Measurements from ENCODE around the gene ITIH3. TPM values are rescaled to one million over a fixed set of nuclear protein-coding genes. Genes with fewer than 3 reads are reported as not detected.

Gene ITIH3
- total RNA-seq, 1 donor from 2014 or later: not detected

DNA sequence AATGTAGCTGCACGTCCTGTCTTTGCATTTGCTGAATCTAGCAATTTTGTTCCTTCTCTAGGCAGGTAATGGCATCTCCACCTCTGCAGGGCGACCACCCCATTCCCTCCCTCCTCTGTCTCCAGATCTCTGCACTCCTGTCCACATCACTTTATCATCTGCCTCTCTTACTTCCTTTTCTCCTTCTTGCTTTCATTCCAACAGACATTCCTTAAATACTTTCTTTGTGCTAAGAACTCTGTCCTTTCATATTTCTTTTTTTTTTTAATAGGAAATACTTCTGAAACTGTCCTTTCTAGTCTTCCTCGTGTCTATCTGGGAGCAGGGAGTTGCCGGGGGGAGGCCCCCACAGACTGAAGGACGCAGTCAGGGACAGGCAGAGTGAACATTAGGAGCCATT lies 7.2 kb downstream of the ITIH3 start:
- no peak for DNase-seq (ENCODE audit: low spot score)
- no peak overlapping the region for H3K4me2 ChIP-seq

GRCh38 chr3:52805270-52806039 lies 10.9 kb downstream of the ITIH3 start:
- Mint-ChIP-seq H3K36me3 (no peaks in the 10 kb centered on the region), H3K27ac (peak overlapping the region; percentile 46), H3K4me1 (no peaks in the 10 kb centered on the region), H3K27me3 (ENCODE audit: insufficient read depth, low read depth) (peaks cover 3% of the 10 kb centered on the region), H3K4me3 (no peak overlapping the region), H3K9me3 (no peaks in the 10 kb centered on the region)
- Histone ChIP-seq H3K4me1 (no peaks in the 10 kb centered on the region), H3K4me2 (no peak overlapping the region), H3K9ac (no peak overlapping the region), H3K9me3 (ENCODE audit: low read depth) (no peaks in the 10 kb centered on the region), H3K79me2 (ENCODE audit: low read depth) (no peaks in the 10 kb centered on the region), H3K27ac (no peak overlapping the region), H2AFZ (replicated peaks) (peak overlapping the region; percentile 63), H3K27me3 (no peaks in the 10 kb centered on the region), H3F3A (ENCODE audit: low read depth) (no peaks in the 10 kb centered on the region), H3K36me3 (no peaks in the 10 kb centered on the region), H4K20me1 (ENCODE audit: low read depth) (no peaks in the 10 kb centered on the region), H3K4me3 (no peak overlapping the region)
- no peak for DNase-seq (ENCODE audit: low spot score)
- TF ChIP-seq, protein P1, sequence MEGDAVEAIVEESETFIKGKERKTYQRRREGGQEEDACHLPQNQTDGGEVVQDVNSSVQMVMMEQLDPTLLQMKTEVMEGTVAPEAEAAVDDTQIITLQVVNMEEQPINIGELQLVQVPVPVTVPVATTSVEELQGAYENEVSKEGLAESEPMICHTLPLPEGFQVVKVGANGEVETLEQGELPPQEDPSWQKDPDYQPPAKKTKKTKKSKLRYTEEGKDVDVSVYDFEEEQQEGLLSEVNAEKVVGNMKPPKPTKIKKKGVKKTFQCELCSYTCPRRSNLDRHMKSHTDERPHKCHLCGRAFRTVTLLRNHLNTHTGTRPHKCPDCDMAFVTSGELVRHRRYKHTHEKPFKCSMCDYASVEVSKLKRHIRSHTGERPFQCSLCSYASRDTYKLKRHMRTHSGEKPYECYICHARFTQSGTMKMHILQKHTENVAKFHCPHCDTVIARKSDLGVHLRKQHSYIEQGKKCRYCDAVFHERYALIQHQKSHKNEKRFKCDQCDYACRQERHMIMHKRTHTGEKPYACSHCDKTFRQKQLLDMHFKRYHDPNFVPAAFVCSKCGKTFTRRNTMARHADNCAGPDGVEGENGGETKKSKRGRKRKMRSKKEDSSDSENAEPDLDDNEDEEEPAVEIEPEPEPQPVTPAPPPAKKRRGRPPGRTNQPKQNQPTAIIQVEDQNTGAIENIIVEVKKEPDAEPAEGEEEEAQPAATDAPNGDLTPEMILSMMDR (IDR thresholded peaks at IDR 0.05): no peak
- no peak for TF ChIP-seq EZH2 (IDR thresholded peaks at IDR 0.05)
- no peak for TF ChIP-seq EZH2phosphoT487 (IDR thresholded peaks at IDR 0.05)

More for the DNA sequence above, 7.2 kb downstream of the ITIH3 start:
- no peak overlapping the region for H3K4me3 Mint-ChIP-seq
- no peaks in the 10 kb centered on the region for H3K36me3 Mint-ChIP-seq
- no peak overlapping the region for H3K4me3 ChIP-seq
- no peak overlapping the region for H2AFZ ChIP-seq (replicated peaks)
- H3F3A ChIP-seq (ENCODE audit: low read depth): no peaks in the 10 kb centered on the region
- no peaks in the 10 kb centered on the region for H3K4me1 Mint-ChIP-seq
- H3K27me3 Mint-ChIP-seq (ENCODE audit: insufficient read depth, low read depth): no peaks in the 10 kb centered on the region
- H3K79me2 ChIP-seq (ENCODE audit: low read depth): no peaks in the 10 kb centered on the region
- no peak overlapping the region for H3K9ac ChIP-seq
- TF ChIP-seq EZH2 (IDR thresholded peaks at IDR 0.05): no peak
- TF ChIP-seq, protein P1 (IDR thresholded peaks at IDR 0.05): no peak
- TF ChIP-seq EZH2phosphoT487 (IDR thresholded peaks at IDR 0.05): no peak
- no peaks in the 10 kb centered on the region for H3K4me1 ChIP-seq
- H4K20me1 ChIP-seq (ENCODE audit: low read depth): no peaks in the 10 kb centered on the region
- H3K27ac Mint-ChIP-seq: no peak overlapping the region
- no peak overlapping the region for H3K27ac ChIP-seq
- no peaks in the 10 kb centered on the region for H3K27me3 ChIP-seq
- no peaks in the 10 kb centered on the region for H3K9me3 Mint-ChIP-seq
- H3K9me3 ChIP-seq (ENCODE audit: low read depth): no peaks in the 10 kb centered on the region
- no peaks in the 10 kb centered on the region for H3K36me3 ChIP-seq

DNA sequence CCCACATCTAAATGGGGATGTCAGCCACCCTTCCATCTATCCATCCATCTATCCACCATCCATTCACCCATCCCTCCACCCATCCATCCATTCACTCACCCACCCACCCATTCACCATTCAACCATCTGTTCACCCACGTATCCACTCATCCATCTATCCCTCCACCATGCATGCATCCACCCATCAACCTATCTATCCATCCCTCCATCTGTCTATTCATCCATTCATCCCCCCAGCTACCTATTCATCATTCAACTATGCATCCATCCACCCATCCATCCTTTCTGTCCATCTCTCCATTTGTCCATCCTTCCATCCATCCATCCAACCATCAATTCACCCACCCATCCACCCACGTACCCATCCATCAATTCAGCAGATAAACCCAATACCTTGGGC lies 14.6 kb downstream of the ITIH3 start:
- Histone ChIP-seq H3K27me3 (no peaks in the 10 kb centered on the region), H2AFZ (replicated peaks) (no peak overlapping the region), H3K79me2 (ENCODE audit: low read depth) (no peaks in the 10 kb centered on the region), H3K4me2 (no peak overlapping the region), H3K4me3 (no peak overlapping the region), H3K9me3 (ENCODE audit: low read depth) (no peaks in the 10 kb centered on the region), H3K27ac (no peak overlapping the region), H3K9ac (no peak overlapping the region), H3F3A (ENCODE audit: low read depth) (no peaks in the 10 kb centered on the region), H3K36me3 (no peaks in the 10 kb centered on the region), H3K4me1 (no peaks in the 10 kb centered on the region), H4K20me1 (ENCODE audit: low read depth) (no peaks in the 10 kb centered on the region)
- H3K27ac Mint-ChIP-seq: no peak overlapping the region
- no peaks in the 10 kb centered on the region for H3K36me3 Mint-ChIP-seq
- no peaks in the 10 kb centered on the region for H3K4me1 Mint-ChIP-seq
- no peak overlapping the region for H3K4me3 Mint-ChIP-seq
- H3K9me3 Mint-ChIP-seq: no peaks in the 10 kb centered on the region
- TF ChIP-seq, protein P1 (IDR thresholded peaks at IDR 0.05): no peak
- TF ChIP-seq EZH2 (IDR thresholded peaks at IDR 0.05) (no peak), EZH2phosphoT487 (IDR thresholded peaks at IDR 0.05) (no peak)
- DNase-seq (ENCODE audit: low spot score): no peak
- peaks cover 7% of the 10 kb centered on the region for H3K27me3 Mint-ChIP-seq (ENCODE audit: insufficient read depth, low read depth)

All from neural progenitor cell (in vitro differentiated cells).